HEK293T (cell line): ENCODE data around the gene CEP44.

Source experiments
- FOXM1 ChIP-seq: fragments of 450-650 bp; IDR thresholded peaks from 2 replicates; pipeline ENCODE4 v1.6.1; 2017; ENCODE audit warnings: mild to moderate bottlenecking, borderline replicate concordance
- L3MBTL2 ChIP-seq: fragments of 450-650 bp; conservative IDR thresholded peaks from 2 replicates; pipeline ENCODE4 v1.6.1; 2016; ENCODE audit warnings: mild to moderate bottlenecking
- SP1 ChIP-seq: fragments of 450-650 bp; IDR thresholded peaks from 2 replicates; pipeline ENCODE4 v1.6.1; 2017
- ZNF384 ChIP-seq: fragments of 450-650 bp; IDR thresholded peaks from 2 replicates; pipeline ENCODE4 v1.6.1; 2016

DNA sequence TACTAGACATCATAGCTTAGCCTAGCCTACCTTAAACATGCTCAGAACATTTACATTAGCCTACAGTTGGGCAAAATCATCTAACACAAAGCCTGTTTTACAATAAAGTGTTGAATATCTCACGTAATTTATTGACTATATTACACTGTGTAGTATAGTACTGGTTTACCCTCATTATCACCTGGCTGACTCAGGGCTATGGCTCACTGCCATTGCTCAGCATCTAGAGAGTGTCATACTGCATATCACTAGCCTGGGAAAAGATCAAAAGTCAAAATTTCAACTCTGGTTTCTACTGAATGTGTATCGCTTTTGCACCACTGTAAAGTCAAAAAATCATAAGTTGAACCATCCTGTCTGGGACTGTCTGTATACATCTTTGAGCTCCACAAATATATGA, 78.6 kb downstream of the CEP44 start:
- TF ChIP-seq SP1 (no peak), ZNF384 (no peak), FOXM1 (no peak), L3MBTL2 (no peak)
